ENCODE data around the gene NTN1.

The NTN1 gene

DNA sequence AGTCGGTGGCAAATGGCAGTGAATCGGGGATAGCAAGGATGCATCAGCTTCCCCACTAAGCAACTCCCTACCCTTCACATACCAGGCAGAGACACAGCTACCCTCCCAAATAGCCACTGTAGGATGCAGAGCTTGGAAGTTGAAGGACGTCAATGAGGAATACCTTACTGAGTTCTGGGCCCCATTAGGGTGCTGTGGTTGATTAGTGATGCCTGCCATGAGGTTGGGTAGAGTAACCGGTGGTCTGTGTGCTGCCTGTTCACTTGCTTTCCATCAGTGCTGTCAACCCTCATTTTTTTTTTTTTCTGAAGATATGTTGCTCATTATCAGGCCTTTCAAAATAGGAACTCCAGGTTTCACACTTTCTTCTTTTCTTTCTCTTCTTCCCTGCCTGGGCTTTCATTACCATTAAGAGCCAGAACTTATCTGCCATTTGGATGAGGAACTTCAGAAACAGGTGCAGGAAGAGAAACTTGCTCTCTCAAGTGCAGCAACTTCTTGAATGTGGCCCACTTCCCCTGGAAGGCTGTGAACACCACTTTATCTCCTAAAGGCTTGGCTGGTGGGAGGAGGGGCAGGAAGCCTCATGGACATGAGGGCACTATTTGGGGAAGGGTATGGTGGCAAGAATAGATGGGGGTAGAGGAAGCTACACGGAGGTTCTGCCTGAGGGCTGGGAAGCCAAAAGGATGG lies 183.5 kb downstream of the NTN1 start:
- DNase-seq (ENCODE audit: low read depth, low spot score): no peak
- no peak overlapping the region for H3K27ac ChIP-seq
- H3K4me3 ChIP-seq: no peak overlapping the region
- TF ChIP-seq POLR2AphosphoS5 (IDR thresholded peaks at IDR 0.05; ENCODE audit: borderline replicate concordance, low read depth, low read length) (no peak), FOXP2 (optimal IDR thresholded peaks at IDR 0.05; ENCODE audit: control extremely low read depth, extremely low read length, insufficient read depth) (no peak)
- no peaks in the 10 kb centered on the region for H3K36me3 ChIP-seq (ENCODE audit: insufficient read depth, low read length)
- H3K9me3 ChIP-seq (ENCODE audit: low read depth, low read length): no peaks in the 10 kb centered on the region
- H3K9ac ChIP-seq (ENCODE audit: insufficient read length): no peak overlapping the region

DNA sequence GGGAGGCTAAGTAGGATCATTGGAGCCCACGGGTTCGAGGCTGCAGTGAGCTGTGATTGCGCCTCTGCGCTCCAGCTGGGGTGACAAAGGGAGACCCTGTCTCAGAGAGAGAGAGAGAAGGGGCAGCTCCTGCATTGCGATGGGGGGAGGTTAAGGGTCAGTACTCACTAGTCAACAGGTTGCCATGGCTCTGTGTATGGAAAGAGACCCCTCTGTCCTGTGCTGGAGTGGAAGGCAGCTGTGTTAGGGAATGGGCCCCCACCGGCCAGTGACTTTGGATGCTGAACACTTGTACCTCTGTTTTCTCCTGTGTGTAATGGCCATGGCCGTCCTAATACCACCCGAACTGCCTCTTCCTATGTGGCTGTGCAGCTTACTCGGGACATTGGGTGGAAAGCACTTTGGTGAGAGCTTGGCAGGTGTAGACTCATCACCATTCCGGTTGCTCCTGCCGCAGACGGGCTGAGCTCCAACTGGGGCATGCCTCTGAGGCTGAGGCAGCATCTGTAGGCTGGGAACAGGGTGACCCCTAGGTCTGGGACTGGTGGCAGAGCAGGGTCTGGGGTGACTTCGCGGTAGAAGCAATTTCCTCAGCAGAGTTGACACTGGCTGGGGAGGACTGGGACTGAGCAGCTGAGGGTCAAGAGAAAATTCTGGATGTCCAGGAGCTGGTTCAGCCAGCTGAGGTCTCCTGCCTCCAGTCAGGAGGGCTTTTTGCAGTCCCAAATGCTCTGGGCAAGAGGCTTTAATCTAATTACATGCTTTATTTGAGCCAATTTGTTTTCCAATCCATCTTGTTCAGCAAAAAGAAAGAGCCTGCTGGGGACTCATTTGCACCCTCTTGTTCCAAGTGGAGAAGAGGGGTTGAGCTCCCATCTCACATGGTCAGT lies 184.5 kb downstream of the NTN1 start:
- no peak for DNase-seq (ENCODE audit: low read depth, low spot score)
- Histone ChIP-seq H3K36me3 (ENCODE audit: insufficient read depth, low read length) (no peaks in the 10 kb centered on the region), H3K27ac (no peak overlapping the region), H3K9me3 (ENCODE audit: low read depth, low read length) (no peaks in the 10 kb centered on the region), H3K9ac (ENCODE audit: insufficient read length) (no peak overlapping the region), H3K4me3 (no peak overlapping the region)
- TF ChIP-seq FOXP2 (optimal IDR thresholded peaks at IDR 0.05; ENCODE audit: control extremely low read depth, extremely low read length, insufficient read depth) (no peak), POLR2AphosphoS5 (IDR thresholded peaks at IDR 0.05; ENCODE audit: borderline replicate concordance, low read depth, low read length) (no peak), EZH2 (IDR thresholded peaks at IDR 0.05) (no peak)

DNA sequence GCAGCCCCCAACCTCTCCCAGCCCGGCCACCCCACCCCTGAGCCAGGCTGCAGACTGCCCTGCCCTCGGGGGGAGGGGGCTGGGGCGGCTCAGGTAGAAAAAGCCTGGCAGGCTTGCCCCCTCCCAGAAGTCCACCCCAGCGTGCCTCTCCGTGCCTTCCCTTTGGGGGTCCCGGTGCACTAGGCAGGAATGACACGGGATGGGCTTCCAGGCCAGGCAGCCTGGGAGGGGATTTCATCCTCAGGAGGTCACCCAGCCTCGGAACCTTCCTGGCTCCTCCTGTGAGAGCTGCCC lies 185.0 kb downstream of the NTN1 start:
- no peak overlapping the region for H3K9ac ChIP-seq (ENCODE audit: insufficient read length)
- no peak overlapping the region for H3K4me3 ChIP-seq
- no peak for TF ChIP-seq POLR2AphosphoS5 (IDR thresholded peaks at IDR 0.05; ENCODE audit: borderline replicate concordance, low read depth, low read length)
- no peak for TF ChIP-seq EZH2 (IDR thresholded peaks at IDR 0.05)
- no peak for TF ChIP-seq FOXP2 (optimal IDR thresholded peaks at IDR 0.05; ENCODE audit: control extremely low read depth, extremely low read length, insufficient read depth)

DNA sequence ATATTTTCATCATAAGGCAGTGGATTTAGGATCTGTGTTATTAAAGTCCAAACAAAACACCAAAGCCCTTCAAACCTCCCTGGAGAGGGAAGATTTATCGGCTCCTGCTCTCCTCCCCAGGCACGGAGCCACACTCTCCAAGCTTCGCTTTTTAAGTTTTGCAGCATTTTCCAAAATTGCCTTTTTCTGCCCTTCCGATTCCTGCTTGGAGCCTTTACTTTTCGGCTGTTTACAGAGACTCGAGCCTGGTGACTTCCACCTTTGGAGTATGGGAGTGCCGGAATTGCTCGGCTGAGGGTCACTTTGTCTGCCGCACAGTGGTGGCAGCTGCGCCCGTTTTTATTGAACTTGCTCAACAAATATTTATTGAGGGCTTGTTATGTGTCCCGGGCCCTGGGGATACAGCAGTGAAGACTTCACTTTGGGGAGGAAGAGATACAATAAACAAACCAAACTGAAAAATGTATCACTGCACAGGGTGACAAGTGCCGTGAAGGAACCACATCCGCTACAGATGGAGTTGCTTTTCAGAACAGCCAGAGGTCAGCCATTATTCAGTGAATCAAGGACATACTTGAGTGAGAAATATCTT lies 185.5 kb downstream of the NTN1 start:
- Histone ChIP-seq H3K9ac (ENCODE audit: insufficient read length) (no peak overlapping the region), H3K27ac (no peak overlapping the region), H3K36me3 (ENCODE audit: insufficient read depth, low read length) (no peaks in the 10 kb centered on the region), H3K9me3 (ENCODE audit: low read depth, low read length) (no peaks in the 10 kb centered on the region), H3K4me3 (no peak overlapping the region)
- TF ChIP-seq FOXP2 (optimal IDR thresholded peaks at IDR 0.05; ENCODE audit: control extremely low read depth, extremely low read length, insufficient read depth) (no peak), EZH2 (IDR thresholded peaks at IDR 0.05) (no peak), POLR2AphosphoS5 (IDR thresholded peaks at IDR 0.05; ENCODE audit: borderline replicate concordance, low read depth, low read length) (no peak)
- DNase-seq (ENCODE audit: low read depth, low spot score): no peak

More for the DNA sequence above, 185.0 kb downstream of the NTN1 start:
- no peak for DNase-seq (ENCODE audit: low read depth, low spot score)
- Histone ChIP-seq H3K36me3 (ENCODE audit: insufficient read depth, low read length) (no peaks in the 10 kb centered on the region), H3K27ac (no peak overlapping the region), H3K9me3 (ENCODE audit: low read depth, low read length) (no peaks in the 10 kb centered on the region)

DNA sequence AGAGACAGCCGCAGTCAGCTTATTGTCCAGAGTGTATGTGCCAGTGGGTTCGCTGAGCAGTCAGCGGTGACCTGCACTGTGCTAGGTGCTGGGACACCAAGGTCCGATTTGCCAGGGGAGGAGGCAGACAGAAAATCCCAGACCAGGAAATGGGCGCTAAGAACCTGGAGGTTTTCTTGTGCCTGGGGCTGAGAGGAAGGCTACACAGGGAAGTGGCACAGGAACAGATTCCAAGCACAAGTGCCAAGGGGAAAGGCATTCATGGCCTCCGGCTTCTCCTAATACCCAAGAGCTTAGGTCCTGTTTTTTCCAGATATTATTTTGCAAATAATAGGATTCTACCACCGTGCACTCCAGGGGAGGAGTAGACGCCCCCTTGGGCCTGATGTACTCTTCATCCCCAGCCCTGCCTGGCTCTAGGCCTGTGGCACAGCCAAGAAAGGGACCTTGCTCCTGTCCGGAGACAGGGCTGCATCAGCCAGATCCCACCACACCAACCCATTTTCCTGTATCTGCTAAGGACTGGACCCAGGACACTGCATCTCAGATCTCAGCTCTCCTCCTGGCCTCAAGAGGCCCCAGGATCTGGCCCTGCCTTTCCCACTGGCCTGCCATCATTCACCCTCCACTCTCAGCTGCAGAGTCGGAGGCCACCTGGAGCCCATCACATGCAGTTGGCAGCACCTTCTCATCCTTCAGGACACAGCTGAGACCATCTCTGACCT lies 187.2 kb downstream of the NTN1 start:
- no peak for TF ChIP-seq POLR2AphosphoS5 (IDR thresholded peaks at IDR 0.05; ENCODE audit: borderline replicate concordance, low read depth, low read length)
- no peak for TF ChIP-seq EZH2 (IDR thresholded peaks at IDR 0.05)
- TF ChIP-seq FOXP2 (optimal IDR thresholded peaks at IDR 0.05; ENCODE audit: control extremely low read depth, extremely low read length, insufficient read depth): no peak
- DNase-seq (ENCODE audit: low read depth, low spot score): no peak

DNA sequence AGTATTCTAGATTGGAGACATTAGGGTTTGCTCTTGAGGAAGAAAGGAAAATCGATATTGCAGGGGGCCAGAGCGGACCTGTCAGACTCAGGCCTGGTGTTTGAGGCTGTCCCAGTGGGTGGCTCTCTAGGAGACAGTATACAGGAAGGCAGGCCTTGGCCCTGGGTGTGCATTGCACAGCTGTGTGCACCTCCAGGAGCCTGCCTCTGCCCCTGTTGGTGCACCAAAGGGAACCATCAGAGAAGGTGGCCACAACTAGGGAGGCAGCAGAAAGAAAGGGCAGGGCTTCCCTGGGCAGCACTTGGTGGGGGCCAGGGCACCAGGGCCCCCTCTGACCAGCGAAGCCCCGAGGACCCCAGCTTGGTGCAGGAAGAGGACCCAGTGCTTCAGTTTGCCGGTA lies 188.0 kb downstream of the NTN1 start:
- H3K27ac ChIP-seq: no peak overlapping the region
- H3K9me3 ChIP-seq (ENCODE audit: low read depth, low read length): no peaks in the 10 kb centered on the region
- TF ChIP-seq POLR2AphosphoS5 (IDR thresholded peaks at IDR 0.05; ENCODE audit: borderline replicate concordance, low read depth, low read length) (no peak), FOXP2 (optimal IDR thresholded peaks at IDR 0.05; ENCODE audit: control extremely low read depth, extremely low read length, insufficient read depth) (no peak), EZH2 (IDR thresholded peaks at IDR 0.05) (no peak)
- no peak overlapping the region for H3K9ac ChIP-seq (ENCODE audit: insufficient read length)
- H3K4me3 ChIP-seq: no peak overlapping the region
- H3K36me3 ChIP-seq (ENCODE audit: insufficient read depth, low read length): no peaks in the 10 kb centered on the region
- no peak for DNase-seq (ENCODE audit: low read depth, low spot score)

More for the DNA sequence above, 187.2 kb downstream of the NTN1 start:
- Histone ChIP-seq H3K9ac (ENCODE audit: insufficient read length) (no peak overlapping the region), H3K9me3 (ENCODE audit: low read depth, low read length) (no peaks in the 10 kb centered on the region), H3K36me3 (ENCODE audit: insufficient read depth, low read length) (no peaks in the 10 kb centered on the region), H3K27ac (no peak overlapping the region), H3K4me3 (no peak overlapping the region)

DNA sequence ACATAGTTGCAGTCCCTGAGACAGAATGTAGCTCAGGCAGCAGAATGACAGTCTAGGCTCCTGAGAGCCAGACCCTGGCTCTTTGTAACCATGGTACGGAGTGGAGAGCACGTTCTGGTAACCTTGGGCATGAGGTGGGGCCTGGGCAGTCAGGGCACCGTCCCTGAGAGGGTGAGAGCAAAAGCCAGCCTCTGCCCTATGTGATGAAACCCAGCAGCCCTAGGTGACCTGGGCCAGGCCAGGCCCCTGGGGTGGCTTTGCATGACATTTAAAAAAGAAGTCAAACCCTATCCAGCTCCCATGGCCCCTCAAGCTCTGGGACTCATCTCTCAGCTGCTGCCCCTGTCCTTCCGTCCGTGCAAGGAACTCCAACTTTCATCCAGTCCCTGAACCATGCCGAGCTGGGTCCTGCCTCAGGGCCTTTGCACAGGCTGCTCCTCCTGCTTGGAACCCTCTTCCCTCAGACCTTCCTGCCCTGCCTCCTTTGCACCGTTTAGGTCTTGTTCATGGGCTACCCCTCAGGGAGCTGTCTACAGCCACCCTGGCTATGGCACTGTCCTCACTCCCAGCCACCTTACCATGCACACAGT lies 188.6 kb downstream of the NTN1 start:
- H3K27ac ChIP-seq: no peak overlapping the region
- no peak for DNase-seq (ENCODE audit: low read depth, low spot score)
- H3K9ac ChIP-seq (ENCODE audit: insufficient read length): no peak overlapping the region
- H3K9me3 ChIP-seq (ENCODE audit: low read depth, low read length): no peaks in the 10 kb centered on the region
- no peaks in the 10 kb centered on the region for H3K36me3 ChIP-seq (ENCODE audit: insufficient read depth, low read length)
- no peak overlapping the region for H3K4me3 ChIP-seq
- TF ChIP-seq EZH2 (IDR thresholded peaks at IDR 0.05): no peak
- TF ChIP-seq POLR2AphosphoS5 (IDR thresholded peaks at IDR 0.05; ENCODE audit: borderline replicate concordance, low read depth, low read length): no peak
- TF ChIP-seq FOXP2 (optimal IDR thresholded peaks at IDR 0.05; ENCODE audit: control extremely low read depth, extremely low read length, insufficient read depth): no peak
